GM12875 (cell line): Measurements from ENCODE around the gene KCNMA1.

Experiments used
- H3K4me3 ChIP-seq: one replicate; pipeline ENCODE4 v1.5.1; 2011; ENCODE audit warnings: low read depth, low read length, control low read depth
- CTCF ChIP-seq: IDR thresholded peaks from 2 replicates; pipeline ENCODE4 v1.5.1; 2011; ENCODE audit warnings: low read depth, mild to moderate bottlenecking, control low read depth, inconsistent platforms, low read length, moderate library complexity, borderline replicate concordance; ENCODE audit not compliant: insufficient read depth

The KCNMA1 gene

GRCh38 chr10:77036993-77037734 lies 600.4 kb downstream of the KCNMA1 start:
- TF ChIP-seq CTCF: peak; percentile 70
- no peak overlapping the region for H3K4me3 ChIP-seq

GRCh38 chr10:77036276-77036675 lies 601.3 kb downstream of the KCNMA1 start:
- no peak for TF ChIP-seq CTCF
- H3K4me3 ChIP-seq: no peak overlapping the region

GRCh38 chr10:77034795-77035194 lies 602.8 kb downstream of the KCNMA1 start:
- TF ChIP-seq CTCF: no peak
- H3K4me3 ChIP-seq: no peak overlapping the region

- TF ChIP-seq CTCF: no peak
- no peak overlapping the region for H3K4me3 ChIP-seq
Observed at GRCh38 chr10:77034240-77034639, 603.4 kb downstream of the KCNMA1 start.

GRCh38 chr10:77032188-77032570 lies 605.4 kb downstream of the KCNMA1 start:
- H3K4me3 ChIP-seq: no peak overlapping the region
- TF ChIP-seq CTCF: no peak

- no peak overlapping the region for H3K4me3 ChIP-seq
- no peak for TF ChIP-seq CTCF
Observed at GRCh38 chr10:77031531-77032187, 605.9 kb downstream of the KCNMA1 start.

- no peak for TF ChIP-seq CTCF
Observed at GRCh38 chr10:77030974-77031373, 606.6 kb downstream of the KCNMA1 start.

More at GRCh38 chr10:77030974-77031373, 606.6 kb downstream of the KCNMA1 start:
- no peak overlapping the region for H3K4me3 ChIP-seq
